HepG2 (cell line): ENCODE results near the gene SDF2. TPM values are rescaled to one million over a fixed set of nuclear protein-coding genes. Genes with fewer than 3 reads are reported as not detected.

Source experiments
- ELF3 ChIP-seq: IDR thresholded peaks from 2 replicates; pipeline ENCODE4 v1.6.1; 2016; ENCODE audit warnings: missing genetic modification reagents, missing compliant biosample characterization
- KLF16 ChIP-seq, 2 experiments: sonication (generic) in 1 of 2; formaldehyde crosslinking in 1 of 2; IDR thresholded peaks; 2 replicates each; pipeline versions ENCODE4 v1.6.1 to v1.8.0; 2016 to 2023; ENCODE audit warnings: missing genetic modification reagents in 2 of 2, missing compliant biosample characterization in 1 of 2
- NR2F6 ChIP-seq, 2 experiments: IDR thresholded peaks; 2 replicates each; pipeline ENCODE4 v1.6.1; 2016; ENCODE audit warnings: antibody characterized with exemption in 1 of 2, mild to moderate bottlenecking in 1 of 2
- SP1 ChIP-seq, 2 experiments: fragments of 450-650 bp in 1 of 2; sonication (generic) in 1 of 2; formaldehyde crosslinking in 1 of 2; IDR thresholded peaks; 2 replicates each; pipeline versions ENCODE4 v1.4.0 to v1.6.1; 2016 to 2020; ENCODE audit warnings: missing genetic modification reagents in 1 of 2
- ZNF33A ChIP-seq: sonication (generic); formaldehyde crosslinking; IDR thresholded peaks from 2 replicates; pipeline ENCODE4 v1.5.1; 2020; ENCODE audit warnings: missing genetic modification reagents, mild to moderate bottlenecking, moderate library complexity, borderline replicate concordance
- ZNF343 ChIP-seq: sonication (generic); formaldehyde crosslinking; IDR thresholded peaks from 2 replicates; pipeline ENCODE4 v1.4.0; 2020; ENCODE audit warnings: mild to moderate bottlenecking, missing genetic modification reagents
- polyA plus RNA-seq, 8 experiments: library from polyadenylated mRNA; depleted of rRNA in 3 of 8; stranded (reverse) in 7 of 8; unstranded in 1 of 8; fragments of >200 nt; fragmentation: Illumina TruSeq in 4 of 8; extraction: Trizol in 4 of 8; gene quantifications; 2 replicates each; pipeline versions ENCODE4 v1.2.1 to v1.2.3, GENCODE V29; 2011 to 2016; ENCODE audit warnings: low read depth in 4 of 8, missing spikeins in 1 of 8, mixed read lengths in 1 of 8; ENCODE audit not compliant: insufficient read depth in 1 of 8
- total RNA-seq, 5 experiments: library from RNA; depleted of rRNA; stranded (reverse); fragments of >200 nt; fragmentation: Illumina TruSeq; extraction: Trizol; gene quantifications; 2 replicates each; pipeline ENCODE4 v1.2.3, GENCODE V29; 2016; ENCODE audit warnings: low read depth in 1 of 5
- TF ChIP-seq, protein P1 (sequence below): sonication (generic); formaldehyde crosslinking; IDR thresholded peaks from 2 replicates; pipeline ENCODE4 v1.4.0; 2020; ENCODE audit warnings: missing genetic modification reagents
- TF ChIP-seq, protein P2 (sequence below): IDR thresholded peaks from 2 replicates; pipeline ENCODE4 v1.6.1; 2016; ENCODE audit warnings: missing biosample characterization, missing genetic modification reagents, low read depth

Gene SDF2
- total and polyA plus RNA-seq, 2 of the 13 experiments (the other 11 are each of a cell fraction or from before 2014, with no cell fraction given), result 58.2 to 58.4 TPM

DNA sequence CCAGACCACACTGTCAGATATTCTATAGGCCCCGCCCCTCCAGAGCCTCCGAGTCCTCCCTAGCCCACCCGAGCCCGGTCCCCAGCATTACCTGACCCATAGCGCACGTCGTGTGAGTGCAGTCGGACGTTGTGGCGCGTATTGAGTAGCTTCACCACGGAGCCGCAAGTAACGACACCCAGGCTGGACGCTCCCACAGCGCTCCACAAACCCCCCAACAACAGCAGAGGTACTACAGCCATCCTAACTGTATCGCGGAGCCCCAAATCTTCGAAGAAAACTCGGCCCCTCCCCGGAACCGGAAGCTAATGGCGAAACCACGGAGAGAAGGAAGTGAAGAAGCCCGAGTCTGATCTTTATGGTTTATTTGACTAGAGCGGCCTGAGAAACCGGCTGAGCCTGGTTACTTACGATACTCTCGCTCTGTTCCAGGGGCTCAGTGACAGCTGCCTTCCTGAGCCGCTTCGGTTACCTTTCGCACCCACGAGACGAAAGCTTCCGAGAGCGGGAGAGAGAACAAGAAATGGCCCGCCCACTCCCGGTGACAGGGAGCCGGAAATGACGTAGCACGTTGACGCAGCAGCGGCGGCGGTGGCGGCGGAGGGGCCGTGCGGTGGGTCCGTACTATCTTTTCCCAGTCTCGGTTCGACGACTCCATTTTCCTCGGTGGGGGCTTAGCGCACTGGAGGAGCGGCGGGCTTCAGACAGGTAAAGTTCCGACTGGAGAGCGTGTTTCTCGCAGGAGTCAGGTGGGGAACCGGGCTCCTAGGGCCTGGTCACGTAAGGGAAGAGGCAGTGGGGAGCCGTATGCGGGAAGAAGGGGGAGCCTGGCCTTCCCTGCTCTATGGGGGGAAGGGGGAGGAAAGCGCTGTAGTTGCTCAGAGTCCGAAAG, at the start of gene SDF2, which contains the start of gene SUPT6H (continued):
- TF ChIP-seq SP1 (IDR thresholded peaks at IDR 0.05) (no peak), SP1 (CRISPR knock-in tag; IDR thresholded peaks at IDR 0.05) (peak; percentile 73), KLF16 (CRISPR knock-in tag; IDR thresholded peaks at IDR 0.05) (0 out of 4 replicates have a peak, but pooled peaks of 1 of the 2 experiments have one; percentile 37), ZNF343 (peak; percentile 75; the same call in 1 of the 2 replicates), NR2F6 (IDR thresholded peaks at IDR 0.05) (no peak), NR2F6 (CRISPR knock-in tag; IDR thresholded peaks at IDR 0.05) (no peak), ZNF33A (CRISPR knock-in tag) (peak; percentile 93; the same call in 1 of the 2 replicates), ELF3 (CRISPR knock-in tag) (peak; percentile 73)
- TF ChIP-seq, protein P1, sequence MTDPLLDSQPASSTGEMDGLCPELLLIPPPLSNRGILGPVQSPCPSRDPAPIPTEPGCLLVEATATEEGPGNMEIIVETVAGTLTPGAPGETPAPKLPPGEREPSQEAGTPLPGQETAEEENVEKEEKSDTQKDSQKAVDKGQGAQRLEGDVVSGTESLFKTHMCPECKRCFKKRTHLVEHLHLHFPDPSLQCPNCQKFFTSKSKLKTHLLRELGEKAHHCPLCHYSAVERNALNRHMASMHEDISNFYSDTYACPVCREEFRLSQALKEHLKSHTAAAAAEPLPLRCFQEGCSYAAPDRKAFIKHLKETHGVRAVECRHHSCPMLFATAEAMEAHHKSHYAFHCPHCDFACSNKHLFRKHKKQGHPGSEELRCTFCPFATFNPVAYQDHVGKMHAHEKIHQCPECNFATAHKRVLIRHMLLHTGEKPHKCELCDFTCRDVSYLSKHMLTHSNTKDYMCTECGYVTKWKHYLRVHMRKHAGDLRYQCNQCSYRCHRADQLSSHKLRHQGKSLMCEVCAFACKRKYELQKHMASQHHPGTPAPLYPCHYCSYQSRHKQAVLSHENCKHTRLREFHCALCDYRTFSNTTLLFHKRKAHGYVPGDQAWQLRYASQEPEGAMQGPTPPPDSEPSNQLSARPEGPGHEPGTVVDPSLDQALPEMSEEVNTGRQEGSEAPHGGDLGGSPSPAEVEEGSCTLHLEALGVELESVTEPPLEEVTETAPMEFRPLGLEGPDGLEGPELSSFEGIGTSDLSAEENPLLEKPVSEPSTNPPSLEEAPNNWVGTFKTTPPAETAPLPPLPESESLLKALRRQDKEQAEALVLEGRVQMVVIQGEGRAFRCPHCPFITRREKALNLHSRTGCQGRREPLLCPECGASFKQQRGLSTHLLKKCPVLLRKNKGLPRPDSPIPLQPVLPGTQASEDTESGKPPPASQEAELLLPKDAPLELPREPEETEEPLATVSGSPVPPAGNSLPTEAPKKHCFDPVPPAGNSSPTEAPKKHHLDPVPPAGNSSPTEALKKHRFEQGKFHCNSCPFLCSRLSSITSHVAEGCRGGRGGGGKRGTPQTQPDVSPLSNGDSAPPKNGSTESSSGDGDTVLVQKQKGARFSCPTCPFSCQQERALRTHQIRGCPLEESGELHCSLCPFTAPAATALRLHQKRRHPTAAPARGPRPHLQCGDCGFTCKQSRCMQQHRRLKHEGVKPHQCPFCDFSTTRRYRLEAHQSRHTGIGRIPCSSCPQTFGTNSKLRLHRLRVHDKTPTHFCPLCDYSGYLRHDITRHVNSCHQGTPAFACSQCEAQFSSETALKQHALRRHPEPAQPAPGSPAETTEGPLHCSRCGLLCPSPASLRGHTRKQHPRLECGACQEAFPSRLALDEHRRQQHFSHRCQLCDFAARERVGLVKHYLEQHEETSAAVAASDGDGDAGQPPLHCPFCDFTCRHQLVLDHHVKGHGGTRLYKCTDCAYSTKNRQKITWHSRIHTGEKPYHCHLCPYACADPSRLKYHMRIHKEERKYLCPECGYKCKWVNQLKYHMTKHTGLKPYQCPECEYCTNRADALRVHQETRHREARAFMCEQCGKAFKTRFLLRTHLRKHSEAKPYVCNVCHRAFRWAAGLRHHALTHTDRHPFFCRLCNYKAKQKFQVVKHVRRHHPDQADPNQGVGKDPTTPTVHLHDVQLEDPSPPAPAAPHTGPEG (CRISPR knock-in tag), result no peak
- TF ChIP-seq, protein P2, sequence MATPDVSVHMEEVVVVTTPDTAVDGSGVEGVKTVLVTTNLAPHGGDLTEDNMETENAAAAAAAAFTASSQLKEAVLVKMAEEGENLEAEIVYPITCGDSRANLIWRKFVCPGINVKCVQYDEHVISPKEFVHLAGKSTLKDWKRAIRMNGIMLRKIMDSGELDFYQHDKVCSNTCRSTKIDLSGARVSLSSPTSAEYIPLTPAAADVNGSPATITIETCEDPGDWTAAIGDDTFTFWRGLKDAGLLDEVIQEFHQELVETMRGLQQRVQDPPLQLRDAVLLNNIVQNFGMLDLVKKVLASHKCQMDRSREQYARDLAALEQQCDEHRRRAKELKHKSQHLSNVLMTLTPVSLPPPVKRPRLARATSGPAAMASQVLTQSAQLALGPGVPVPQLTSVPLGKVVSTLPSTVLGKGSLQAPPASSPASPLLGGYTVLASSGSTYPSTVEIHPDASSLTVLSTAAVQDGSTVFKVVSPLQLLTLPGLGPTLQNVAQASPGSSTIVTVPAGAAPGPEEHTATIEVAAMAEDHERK (CRISPR knock-in tag), result peak; percentile 93
- TF ChIP-seq, all 625 proteins: peak for 217
